ENCODE measurements around the gene DSC3.

GRCh38 chr18:30971338-30971956, 71.1 kb downstream of the DSC3 start:
- no peak for TF ChIP-seq POLR2AphosphoS5 (IDR thresholded peaks at IDR 0.05)
- TF ChIP-seq CTCF (IDR thresholded peaks at IDR 0.05), result peak; percentile 51 to 68 (median 63)
